Chondrocyte (in vitro differentiated cells): Measurements from ENCODE around the gene DNM1L. TPM values are rescaled to one million over a fixed set of nuclear protein-coding genes. Genes with fewer than 3 reads are reported as not detected.

Experiments used
- DNase-seq: peaks from one replicate; pipeline ENCODE4 v3.0.0; 2021; ENCODE audit warnings: mixed read lengths, low spot score
- H3K27ac Mint-ChIP-seq: one replicate; pipeline ENCODE4 v1.8.0; 2021; ENCODE audit warnings: mild to moderate bottlenecking, moderate library complexity, mixed read lengths; ENCODE audit not compliant: unreplicated experiment
- H3K27me3 Mint-ChIP-seq: 2 replicates; pipeline ENCODE4 v1.8.0; 2021; ENCODE audit warnings: low read depth, mixed read lengths
- H3K36me3 Mint-ChIP-seq: 2 replicates; pipeline ENCODE4 v1.8.0; 2021; ENCODE audit warnings: low read depth, mixed read lengths
- H3K4me1 Mint-ChIP-seq: 2 replicates; pipeline ENCODE4 v1.8.0; 2021; ENCODE audit warnings: low read depth, mild to moderate bottlenecking, mixed read lengths
- H3K4me3 Mint-ChIP-seq: one replicate; pipeline ENCODE4 v1.8.0; 2021; ENCODE audit warnings: mild to moderate bottlenecking, moderate library complexity, mixed read lengths; ENCODE audit not compliant: unreplicated experiment
- H3K9me3 Mint-ChIP-seq: 2 replicates; pipeline ENCODE4 v1.8.0; 2021; ENCODE audit warnings: low read depth, mixed read lengths
- total RNA-seq: library from RNA; stranded (reverse); gene quantifications from 3 replicates; pipeline ENCODE4 v1.2.1, GENCODE V29; 2021
- TF ChIP-seq, protein P1 (sequence below): fragments of 200-600 bp; sonication (generic); IDR thresholded peaks from 2 replicates; pipeline ENCODE4 v1.5.0; 2021; ENCODE audit warnings: antibody characterized with exemption, mild to moderate bottlenecking, moderate library complexity

Gene DNM1L
- total RNA-seq, 1 donor from 2014 or later = 67.0 TPM

DNA sequence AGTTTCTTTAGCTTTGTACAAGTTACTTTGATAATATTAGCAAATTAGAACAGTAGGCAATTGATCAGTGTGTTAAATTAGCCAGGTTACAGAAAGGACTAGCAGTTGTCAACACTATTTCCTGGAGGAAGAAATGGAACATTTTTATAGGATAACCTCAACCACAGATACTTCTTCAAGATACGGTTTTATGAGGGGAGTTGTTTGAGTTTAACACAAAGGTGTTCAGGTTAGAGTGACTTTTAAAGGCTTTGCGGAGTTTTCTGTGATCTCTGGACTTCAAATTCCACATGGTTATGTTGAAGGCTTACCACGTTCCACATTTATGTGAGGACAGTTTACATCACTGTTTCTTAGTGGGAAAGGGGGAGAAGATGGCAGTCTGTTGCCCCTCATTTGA, 57.3 kb downstream of the DNM1L start:
- no peaks in the 10 kb centered on the region for H3K27me3 Mint-ChIP-seq
- H3K27ac Mint-ChIP-seq = no peak overlapping the region
- TF ChIP-seq, protein P1, sequence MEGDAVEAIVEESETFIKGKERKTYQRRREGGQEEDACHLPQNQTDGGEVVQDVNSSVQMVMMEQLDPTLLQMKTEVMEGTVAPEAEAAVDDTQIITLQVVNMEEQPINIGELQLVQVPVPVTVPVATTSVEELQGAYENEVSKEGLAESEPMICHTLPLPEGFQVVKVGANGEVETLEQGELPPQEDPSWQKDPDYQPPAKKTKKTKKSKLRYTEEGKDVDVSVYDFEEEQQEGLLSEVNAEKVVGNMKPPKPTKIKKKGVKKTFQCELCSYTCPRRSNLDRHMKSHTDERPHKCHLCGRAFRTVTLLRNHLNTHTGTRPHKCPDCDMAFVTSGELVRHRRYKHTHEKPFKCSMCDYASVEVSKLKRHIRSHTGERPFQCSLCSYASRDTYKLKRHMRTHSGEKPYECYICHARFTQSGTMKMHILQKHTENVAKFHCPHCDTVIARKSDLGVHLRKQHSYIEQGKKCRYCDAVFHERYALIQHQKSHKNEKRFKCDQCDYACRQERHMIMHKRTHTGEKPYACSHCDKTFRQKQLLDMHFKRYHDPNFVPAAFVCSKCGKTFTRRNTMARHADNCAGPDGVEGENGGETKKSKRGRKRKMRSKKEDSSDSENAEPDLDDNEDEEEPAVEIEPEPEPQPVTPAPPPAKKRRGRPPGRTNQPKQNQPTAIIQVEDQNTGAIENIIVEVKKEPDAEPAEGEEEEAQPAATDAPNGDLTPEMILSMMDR = no peak
- peaks cover 9% of the 10 kb centered on the region for H3K4me1 Mint-ChIP-seq
- no peak overlapping the region for H3K4me3 Mint-ChIP-seq
- no peaks in the 10 kb centered on the region for H3K9me3 Mint-ChIP-seq
- H3K36me3 Mint-ChIP-seq = peaks cover 15% of the 10 kb centered on the region
- DNase-seq = no peak

DNA sequence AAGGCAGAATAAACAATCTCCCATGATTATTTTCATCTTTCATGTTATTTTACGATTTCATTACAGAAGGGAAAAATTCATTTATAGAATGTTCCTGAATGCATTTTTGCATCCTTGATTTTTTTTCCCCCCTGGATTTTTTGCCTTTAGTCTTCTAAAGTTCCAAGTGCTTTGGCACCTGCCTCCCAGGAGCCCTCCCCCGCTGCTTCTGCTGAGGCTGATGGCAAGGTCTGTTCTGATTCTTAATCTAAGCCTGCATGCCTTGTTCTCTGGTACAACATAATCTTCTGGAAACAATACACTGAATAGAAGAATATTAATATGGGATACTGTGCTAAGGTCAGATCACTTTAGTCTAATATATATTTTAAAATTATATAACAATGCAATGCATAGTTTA, 58.6 kb downstream of the DNM1L start:
- H3K27ac Mint-ChIP-seq = peak overlapping the region; percentile 60
- H3K9me3 Mint-ChIP-seq = no peaks in the 10 kb centered on the region

DNA sequence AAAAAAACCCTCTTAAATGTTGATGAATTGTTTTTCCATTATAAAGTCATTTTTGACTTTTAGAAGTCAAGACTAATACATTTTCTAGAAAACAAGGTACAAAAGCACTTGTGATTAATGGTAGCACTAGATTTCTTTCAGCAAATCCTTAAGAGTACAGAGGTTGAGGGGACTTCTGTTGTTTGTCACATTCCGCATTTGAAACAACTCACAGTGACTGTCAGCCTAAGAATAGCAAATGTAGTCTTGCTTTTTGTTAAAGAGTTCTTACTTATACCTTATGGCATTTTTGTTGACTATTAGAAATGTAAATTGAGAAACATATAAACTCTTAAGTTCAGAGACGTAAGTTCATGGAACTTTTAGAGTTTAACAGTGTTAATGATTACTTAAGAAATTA, 60.2 kb downstream of the DNM1L start:
- TF ChIP-seq, protein P1 = no peak
- no peak overlapping the region for H3K4me3 Mint-ChIP-seq
- peaks cover 15% of the 10 kb centered on the region for H3K36me3 Mint-ChIP-seq
- no peaks in the 10 kb centered on the region for H3K9me3 Mint-ChIP-seq
- no peak for DNase-seq
- no peaks in the 10 kb centered on the region for H3K27me3 Mint-ChIP-seq
- H3K4me1 Mint-ChIP-seq = no peaks in the 10 kb centered on the region
- no peak overlapping the region for H3K27ac Mint-ChIP-seq

More for the DNA sequence above, 58.6 kb downstream of the DNM1L start:
- no peak for DNase-seq
- TF ChIP-seq, protein P1 = no peak
- H3K4me1 Mint-ChIP-seq = no peaks in the 10 kb centered on the region
- no peak overlapping the region for H3K4me3 Mint-ChIP-seq
- H3K27me3 Mint-ChIP-seq = no peaks in the 10 kb centered on the region
- peaks cover 14% of the 10 kb centered on the region for H3K36me3 Mint-ChIP-seq

DNA sequence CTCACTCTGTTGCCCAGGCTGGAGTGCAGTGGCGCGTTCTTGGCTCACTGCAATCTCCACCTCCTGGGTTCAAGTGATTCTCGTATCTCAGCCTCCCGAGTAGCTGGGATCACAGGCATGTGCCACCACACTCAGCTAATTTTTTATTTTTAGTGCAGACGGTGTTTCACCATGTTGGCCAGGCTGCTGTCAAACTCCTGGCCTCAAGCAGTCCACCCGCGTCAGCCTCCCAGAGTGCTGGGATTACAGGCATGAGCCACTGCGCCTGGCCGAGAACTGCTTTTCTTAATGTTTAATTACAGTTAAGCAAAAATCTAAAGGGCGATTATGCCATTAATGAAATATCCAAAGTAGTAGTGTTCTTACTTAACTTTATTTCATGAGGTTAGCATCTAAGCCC, 63.0 kb downstream of the DNM1L start:
- H3K4me1 Mint-ChIP-seq = no peaks in the 10 kb centered on the region
- H3K4me3 Mint-ChIP-seq = no peak overlapping the region
- no peaks in the 10 kb centered on the region for H3K9me3 Mint-ChIP-seq
- TF ChIP-seq, protein P1 = no peak
- H3K36me3 Mint-ChIP-seq = peaks cover 18% of the 10 kb centered on the region
- no peak for DNase-seq
- no peaks in the 10 kb centered on the region for H3K27me3 Mint-ChIP-seq
- H3K27ac Mint-ChIP-seq = no peak overlapping the region

DNA sequence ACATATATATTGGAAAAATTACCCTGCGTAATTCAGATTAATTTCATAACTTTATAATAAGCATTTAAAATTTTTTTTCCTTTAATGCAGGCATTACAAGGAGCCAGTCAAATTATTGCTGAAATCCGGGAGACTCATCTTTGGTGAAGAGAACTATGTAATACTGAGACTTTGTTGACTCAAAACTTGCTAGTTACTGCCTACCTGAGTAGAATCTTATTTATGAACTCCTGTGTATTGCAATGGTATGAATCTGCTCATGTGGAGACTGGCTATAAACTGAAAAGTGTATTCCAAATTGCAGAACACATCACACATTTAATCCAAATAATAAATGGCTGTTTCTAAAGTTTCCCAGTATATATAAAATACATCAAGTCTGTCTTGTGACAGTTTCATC, 64.2 kb downstream of the DNM1L start:
- TF ChIP-seq, protein P1 = no peak
- Mint-ChIP-seq H3K27me3 (no peaks in the 10 kb centered on the region), H3K4me3 (no peak overlapping the region), H3K9me3 (no peaks in the 10 kb centered on the region), H3K36me3 (peaks cover 22% of the 10 kb centered on the region), H3K27ac (no peak overlapping the region), H3K4me1 (no peaks in the 10 kb centered on the region)
- no peak for DNase-seq
